UCSD-AML1 (cell line): ENCODE measurements around the gene HIBCH.
A peak's percentile ranks its signal among the peaks of the same experiment; 100 is the strongest.
"Not testable (repeated sequence)": the region's sequence is repeated elsewhere in the genome, so short reads cannot be mapped to it uniquely, and the experiment has no call there.

Source experiments
- DNase-seq: peaks from one replicate; lab custom pipeline; 2025; ENCODE audit not compliant: unreplicated experiment; lab: John Stamatoyannopoulos, UW

HIBCH gene

GRCh38 chr2:190255676-190256075 is 64.0 kb downstream of the HIBCH start:
- no peak for DNase-seq

GRCh38 chr2:190254063-190254850 is 65.4 kb downstream of the HIBCH start:
- DNase-seq: no peak

GRCh38 chr2:190250421-190250820 is 69.2 kb downstream of the HIBCH start:
- DNase-seq: no peak

- no peak for DNase-seq
These were observed 84.0 kb downstream of the HIBCH start for GRCh38 chr2:190235551-190236075.

GRCh38 chr2:190235101-190235500 is 84.5 kb downstream of the HIBCH start:
- no peak for DNase-seq

- not testable (repeated sequence) for DNase-seq
These were observed 95.6 kb downstream of the HIBCH start for GRCh38 chr2:190223989-190224388.

GRCh38 chr2:190222745-190223144 is 96.9 kb downstream of the HIBCH start:
- DNase-seq: not testable (repeated sequence)

GRCh38 chr2:190221429-190221828 is 98.2 kb downstream of the HIBCH start:
- no peak for DNase-seq

- DNase-seq: no peak
These were observed 100.4 kb downstream of the HIBCH start for GRCh38 chr2:190219186-190219585.

GRCh38 chr2:190217616-190218015 is 102.0 kb downstream of the HIBCH start:
- DNase-seq: no peak

GRCh38 chr2:190216829-190217228 is 102.8 kb downstream of the HIBCH start:
- DNase-seq: peak; percentile 51

GRCh38 chr2:190215620-190216019 is 104.0 kb downstream of the HIBCH start:
- peak; percentile 11 for DNase-seq

- no peak for DNase-seq
These were observed 105.0 kb downstream of the HIBCH start for GRCh38 chr2:190214426-190215194.

GRCh38 chr2:190213441-190214335 is 105.9 kb downstream of the HIBCH start:
- DNase-seq: no peak

- peak; percentile 17 for DNase-seq
These were observed 109.2 kb downstream of the HIBCH start for GRCh38 chr2:190210471-190210870.

GRCh38 chr2:190209559-190209958 is 110.1 kb downstream of the HIBCH start:
- DNase-seq: no peak

GRCh38 chr2:190207930-190208329 is 111.7 kb downstream of the HIBCH start:
- DNase-seq: no peak

GRCh38 chr2:190205657-190206056 is 114.0 kb downstream of the HIBCH start:
- DNase-seq: no peak

- no peak for DNase-seq
These were observed 117.0 kb downstream of the HIBCH start for GRCh38 chr2:190202604-190203003.

GRCh38 chr2:190202018-190202417 is 117.6 kb downstream of the HIBCH start:
- no peak for DNase-seq

GRCh38 chr2:190200603-190201002 is 119.0 kb downstream of the HIBCH start:
- no peak for DNase-seq
